ENCODE data around the gene DHX30.
"Not testable (repeated sequence)": the region's sequence is repeated elsewhere in the genome, so short reads cannot be mapped to it uniquely, and the experiment has no call there.

The DHX30 gene, protein sequence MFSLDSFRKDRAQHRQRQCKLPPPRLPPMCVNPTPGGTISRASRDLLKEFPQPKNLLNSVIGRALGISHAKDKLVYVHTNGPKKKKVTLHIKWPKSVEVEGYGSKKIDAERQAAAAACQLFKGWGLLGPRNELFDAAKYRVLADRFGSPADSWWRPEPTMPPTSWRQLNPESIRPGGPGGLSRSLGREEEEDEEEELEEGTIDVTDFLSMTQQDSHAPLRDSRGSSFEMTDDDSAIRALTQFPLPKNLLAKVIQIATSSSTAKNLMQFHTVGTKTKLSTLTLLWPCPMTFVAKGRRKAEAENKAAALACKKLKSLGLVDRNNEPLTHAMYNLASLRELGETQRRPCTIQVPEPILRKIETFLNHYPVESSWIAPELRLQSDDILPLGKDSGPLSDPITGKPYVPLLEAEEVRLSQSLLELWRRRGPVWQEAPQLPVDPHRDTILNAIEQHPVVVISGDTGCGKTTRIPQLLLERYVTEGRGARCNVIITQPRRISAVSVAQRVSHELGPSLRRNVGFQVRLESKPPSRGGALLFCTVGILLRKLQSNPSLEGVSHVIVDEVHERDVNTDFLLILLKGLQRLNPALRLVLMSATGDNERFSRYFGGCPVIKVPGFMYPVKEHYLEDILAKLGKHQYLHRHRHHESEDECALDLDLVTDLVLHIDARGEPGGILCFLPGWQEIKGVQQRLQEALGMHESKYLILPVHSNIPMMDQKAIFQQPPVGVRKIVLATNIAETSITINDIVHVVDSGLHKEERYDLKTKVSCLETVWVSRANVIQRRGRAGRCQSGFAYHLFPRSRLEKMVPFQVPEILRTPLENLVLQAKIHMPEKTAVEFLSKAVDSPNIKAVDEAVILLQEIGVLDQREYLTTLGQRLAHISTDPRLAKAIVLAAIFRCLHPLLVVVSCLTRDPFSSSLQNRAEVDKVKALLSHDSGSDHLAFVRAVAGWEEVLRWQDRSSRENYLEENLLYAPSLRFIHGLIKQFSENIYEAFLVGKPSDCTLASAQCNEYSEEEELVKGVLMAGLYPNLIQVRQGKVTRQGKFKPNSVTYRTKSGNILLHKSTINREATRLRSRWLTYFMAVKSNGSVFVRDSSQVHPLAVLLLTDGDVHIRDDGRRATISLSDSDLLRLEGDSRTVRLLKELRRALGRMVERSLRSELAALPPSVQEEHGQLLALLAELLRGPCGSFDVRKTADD

DNA sequence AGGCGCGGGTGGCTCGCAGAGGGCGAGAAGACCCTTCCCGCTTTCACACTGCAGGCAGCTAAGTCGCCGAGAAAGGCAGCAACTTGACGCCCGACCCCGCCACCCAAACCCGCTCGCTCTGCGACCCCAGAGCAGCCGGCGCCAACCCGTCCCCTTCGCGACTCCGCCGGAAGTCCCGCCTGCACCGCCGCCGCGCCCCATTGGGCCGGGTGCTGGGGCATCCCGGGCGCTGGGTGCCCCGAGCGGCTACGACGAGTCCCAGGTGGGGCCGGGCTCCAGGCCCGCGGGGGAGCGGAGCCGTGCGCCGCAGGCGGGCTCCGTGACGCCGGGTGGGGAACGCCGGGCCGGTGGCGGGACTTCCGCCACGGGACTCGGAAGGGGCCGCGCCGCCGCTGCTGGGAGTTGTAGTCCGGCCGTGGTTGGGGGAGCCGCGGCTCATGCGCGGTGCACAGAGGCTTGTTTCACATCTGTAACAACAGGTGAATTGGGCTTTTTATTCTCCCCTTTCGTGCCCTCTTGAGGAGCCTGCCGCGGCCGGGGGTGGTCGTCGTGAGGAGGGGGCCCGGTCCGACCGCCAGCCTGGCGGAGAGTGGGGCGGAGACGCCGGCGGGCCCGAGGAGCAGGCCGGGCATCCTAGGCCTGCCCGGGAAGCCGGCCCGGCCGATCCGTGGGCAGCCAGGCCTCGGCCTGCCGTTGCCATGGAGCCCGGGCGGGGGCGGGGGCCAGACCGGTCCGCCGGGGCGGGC is at the start of gene DHX30:
Gene DHX30, plus strand, starts transcription at position 405 of the 746 bp plus-strand sequence. CDS start 7,546 bp downstream, outside the sequence.
- Mint-ChIP-seq H3K4me3 (peak within 1 kb of the TSS; percentile 92), H3K4me1 (peaks cover 10% of the 10 kb centered on the region), H3K27ac (ENCODE audit: low read depth) (peak within 1 kb of the TSS; percentile 93), H3K9me3 (no peaks in the 10 kb centered on the region), H3K27me3 (no peaks in the 10 kb centered on the region), H3K36me3 (ENCODE audit: insufficient read depth) (peaks cover 11% of the 10 kb centered on the region)
- DNase-seq (ENCODE audit: low spot score in 2 of 2): peak; percentile 65 to 67
- peak; percentile 93 for ATAC-seq (replicated peaks; ENCODE audit: extremely low read depth, poor library complexity, severe bottlenecking)

DNA sequence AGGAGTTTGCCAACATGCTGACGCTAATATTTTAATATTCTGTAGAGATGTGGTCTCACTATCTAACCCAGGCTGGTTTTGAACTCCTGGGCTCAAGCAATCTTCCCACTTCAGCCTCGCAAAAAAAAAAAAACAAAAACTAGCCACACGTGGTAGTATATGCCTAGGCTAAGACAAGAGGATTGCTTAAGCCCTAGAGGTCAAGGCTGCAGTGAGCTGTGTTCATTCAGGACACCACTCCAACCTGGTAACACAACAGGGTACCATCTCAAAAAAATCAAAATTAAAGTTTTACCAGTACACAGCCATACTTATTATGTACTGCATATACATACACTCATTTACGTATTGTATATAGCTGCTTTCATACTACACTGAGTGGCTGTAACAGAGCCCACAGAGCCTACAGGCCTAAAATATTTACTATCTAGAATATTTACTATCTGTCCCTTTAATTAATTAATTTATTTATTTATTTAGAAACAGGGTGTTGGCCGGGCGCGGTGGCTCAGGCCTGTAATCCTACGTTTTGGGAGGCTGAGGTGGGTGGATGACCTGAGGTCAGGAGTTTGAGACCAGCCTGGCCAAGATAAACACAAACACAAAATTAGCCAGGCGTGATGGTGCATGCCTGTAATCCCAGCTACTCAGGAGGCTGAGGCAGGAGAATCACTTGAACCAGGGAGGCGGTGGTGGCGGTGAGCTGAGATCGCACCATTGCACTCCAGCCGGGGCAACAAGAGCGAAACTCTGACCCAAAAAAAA is 44.5 kb upstream of the DHX30 start:
- no peak for DNase-seq (ENCODE audit: low spot score in 2 of 2)
- Mint-ChIP-seq H3K27me3 (no peaks in the 10 kb centered on the region), H3K4me3 (no peak overlapping the region), H3K36me3 (ENCODE audit: insufficient read depth) (peaks cover 26% of the 10 kb centered on the region), H3K4me1 (peaks cover 10% of the 10 kb centered on the region), H3K27ac (ENCODE audit: low read depth) (no peak overlapping the region), H3K9me3 (no peaks in the 10 kb centered on the region)
- ATAC-seq (replicated peaks; ENCODE audit: extremely low read depth, poor library complexity, severe bottlenecking): no peak

DNA sequence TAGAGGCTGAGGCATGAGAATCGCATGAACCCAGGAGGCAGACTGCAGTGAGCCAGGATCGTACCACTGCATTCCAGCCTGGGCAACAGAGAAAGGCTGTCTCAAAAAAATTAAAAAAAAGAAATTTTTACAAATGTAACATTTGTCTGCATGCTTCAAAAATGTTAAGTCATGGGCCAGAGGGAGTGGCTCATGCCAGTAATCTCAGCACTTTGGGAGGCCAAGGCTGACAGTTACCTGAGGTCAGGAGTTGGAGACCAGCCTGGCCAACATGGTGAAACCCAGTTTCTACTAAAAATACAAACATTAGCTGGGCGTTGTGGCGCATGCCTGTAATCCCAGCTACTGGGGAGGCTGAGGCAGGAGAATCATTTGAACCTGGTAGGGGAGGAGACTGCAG is 42.7 kb upstream of the DHX30 start:
- not testable (repeated sequence) for DNase-seq (ENCODE audit: low spot score in 2 of 2); ATAC-seq (replicated peaks; ENCODE audit: extremely low read depth, poor library complexity, severe bottlenecking); H3K4me3 Mint-ChIP-seq; H3K27me3 Mint-ChIP-seq; H3K9me3 Mint-ChIP-seq
- peak overlapping the region; percentile 25 for H3K27ac Mint-ChIP-seq (ENCODE audit: low read depth)
- peaks cover 30% of the 10 kb centered on the region for H3K36me3 Mint-ChIP-seq (ENCODE audit: insufficient read depth)
- peaks cover 18% of the 10 kb centered on the region for H3K4me1 Mint-ChIP-seq

DNA sequence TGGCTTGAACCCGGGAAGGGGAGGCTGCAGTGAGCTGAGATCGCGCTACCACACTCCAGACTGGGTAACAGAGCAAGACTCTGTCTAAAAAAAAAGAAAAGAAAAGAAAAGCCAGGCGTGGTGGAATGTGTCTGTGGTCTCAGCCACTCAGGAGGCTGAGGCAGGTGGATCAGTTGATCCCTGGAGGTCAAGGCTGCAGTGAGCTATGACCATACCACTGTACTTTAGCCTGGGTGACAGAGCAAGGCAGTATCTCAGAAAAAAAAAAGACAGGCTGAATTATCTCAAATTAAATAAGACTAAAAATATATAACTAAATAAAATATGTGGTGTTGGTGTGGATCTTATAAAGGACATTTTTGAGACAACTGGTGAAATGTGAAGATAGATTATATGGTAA is 41.9 kb upstream of the DHX30 start:
- Mint-ChIP-seq H3K4me1 (peaks cover 18% of the 10 kb centered on the region), H3K4me3 (no peak overlapping the region), H3K27ac (ENCODE audit: low read depth) (peak overlapping the region; percentile 25), H3K36me3 (ENCODE audit: insufficient read depth) (peaks cover 30% of the 10 kb centered on the region), H3K27me3 (no peaks in the 10 kb centered on the region), H3K9me3 (no peaks in the 10 kb centered on the region)
- ATAC-seq (replicated peaks; ENCODE audit: extremely low read depth, poor library complexity, severe bottlenecking) (no peak), DNase-seq (ENCODE audit: low spot score in 2 of 2) (no peak)

DNA sequence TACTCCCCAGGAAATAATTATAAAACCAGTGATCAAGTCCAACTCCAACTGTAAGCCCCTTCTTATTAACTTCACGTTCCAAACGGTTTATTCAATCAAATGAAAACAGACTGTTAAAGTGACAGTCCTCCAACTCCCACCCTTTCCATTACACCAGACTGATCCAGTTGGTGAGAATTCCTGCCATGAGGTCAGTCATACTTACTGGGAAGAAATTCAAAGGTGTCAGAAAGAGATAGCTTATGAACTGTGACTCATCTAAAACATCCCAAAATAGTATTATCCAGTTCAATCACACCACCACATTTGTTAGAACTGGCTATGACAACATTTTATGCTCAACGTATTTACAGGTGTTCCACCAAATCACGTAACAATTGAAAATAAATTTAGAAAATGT is 40.7 kb upstream of the DHX30 start:
- no peak overlapping the region for H3K27ac Mint-ChIP-seq (ENCODE audit: low read depth)
- no peak for DNase-seq (ENCODE audit: low spot score in 2 of 2)

DNA sequence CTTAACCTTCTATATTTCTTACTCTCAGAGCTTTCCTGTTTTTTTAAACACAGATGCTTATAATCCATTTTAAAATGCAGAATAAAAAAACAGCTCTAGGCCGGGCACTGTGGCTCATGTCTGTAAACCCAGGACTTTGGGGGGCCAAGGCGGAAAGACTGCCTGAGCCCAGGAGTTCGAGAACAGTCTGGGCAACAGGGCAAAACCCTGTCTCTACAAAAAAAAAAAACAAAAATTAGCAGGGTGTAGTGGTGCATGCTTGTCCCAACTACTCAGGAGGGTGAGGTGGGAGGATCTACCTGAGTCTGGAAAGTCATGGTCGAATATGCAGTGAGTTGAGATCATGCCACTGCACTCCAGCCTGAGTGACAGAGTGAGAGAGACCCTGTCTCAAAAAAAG is 36.8 kb upstream of the DHX30 start:
- Mint-ChIP-seq H3K27ac (ENCODE audit: low read depth) (no peak overlapping the region), H3K4me3 (no peak overlapping the region), H3K4me1 (peaks cover 27% of the 10 kb centered on the region), H3K9me3 (no peaks in the 10 kb centered on the region), H3K27me3 (no peaks in the 10 kb centered on the region), H3K36me3 (ENCODE audit: insufficient read depth) (peaks cover 31% of the 10 kb centered on the region)
- ATAC-seq (replicated peaks; ENCODE audit: extremely low read depth, poor library complexity, severe bottlenecking) (no peak), DNase-seq (ENCODE audit: low spot score in 2 of 2) (no peak)

More for the DNA sequence above, 40.7 kb upstream of the DHX30 start:
- H3K36me3 Mint-ChIP-seq (ENCODE audit: insufficient read depth): peaks cover 29% of the 10 kb centered on the region
- no peaks in the 10 kb centered on the region for H3K27me3 Mint-ChIP-seq
- H3K9me3 Mint-ChIP-seq: no peaks in the 10 kb centered on the region
- no peak for ATAC-seq (replicated peaks; ENCODE audit: extremely low read depth, poor library complexity, severe bottlenecking)
- peaks cover 18% of the 10 kb centered on the region for H3K4me1 Mint-ChIP-seq
- no peak overlapping the region for H3K4me3 Mint-ChIP-seq

DNA sequence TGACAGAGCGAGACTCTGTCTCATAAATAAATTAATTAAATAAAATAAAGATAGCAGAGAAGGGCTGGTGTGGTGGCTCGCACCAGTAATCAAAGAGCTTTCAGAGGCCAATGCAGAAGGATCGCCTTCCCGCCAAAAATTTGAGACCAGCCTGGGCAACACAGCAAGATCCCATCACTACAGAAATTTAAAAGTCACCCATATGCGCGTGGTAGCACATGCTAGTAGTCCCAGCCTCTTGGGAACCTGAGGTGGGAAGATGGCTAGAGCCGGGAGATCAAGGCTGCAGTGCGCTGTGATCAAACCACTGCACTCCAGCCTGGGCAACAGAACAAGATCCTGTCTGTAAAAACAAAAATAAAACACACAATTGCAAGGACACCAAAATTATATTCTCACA is 30.9 kb upstream of the DHX30 start:
- Mint-ChIP-seq H3K4me3 (no peak overlapping the region), H3K36me3 (ENCODE audit: insufficient read depth) (peaks cover 35% of the 10 kb centered on the region)

DNA sequence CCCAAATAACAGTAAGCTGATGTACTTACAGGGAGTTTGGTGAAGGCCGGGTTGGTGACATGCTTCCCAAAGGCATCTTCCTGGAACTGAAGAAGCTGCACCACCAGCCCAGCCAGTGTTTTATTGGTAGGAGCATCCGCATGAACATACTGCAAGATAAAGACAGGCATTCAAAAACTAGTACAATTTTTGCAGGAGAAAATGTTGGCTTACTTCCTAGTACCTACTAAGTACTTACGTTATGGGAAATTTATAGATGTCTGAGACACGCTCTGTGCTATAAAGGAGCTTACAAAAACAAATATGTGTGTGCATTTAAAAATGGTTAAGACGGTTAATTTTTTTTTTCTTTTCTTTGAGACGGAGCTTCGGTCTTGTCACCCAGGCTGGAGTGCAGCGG is 30.1 kb upstream of the DHX30 start:
- no peak overlapping the region for H3K27ac Mint-ChIP-seq (ENCODE audit: low read depth)
- ATAC-seq (replicated peaks; ENCODE audit: extremely low read depth, poor library complexity, severe bottlenecking) (no peak), DNase-seq (ENCODE audit: low spot score in 2 of 2) (no peak)
- peaks cover 37% of the 10 kb centered on the region for H3K36me3 Mint-ChIP-seq (ENCODE audit: insufficient read depth)
- no peaks in the 10 kb centered on the region for H3K9me3 Mint-ChIP-seq
- H3K4me3 Mint-ChIP-seq: no peak overlapping the region
- H3K4me1 Mint-ChIP-seq: peaks cover 23% of the 10 kb centered on the region
- H3K27me3 Mint-ChIP-seq: no peaks in the 10 kb centered on the region

More for the DNA sequence above, 30.9 kb upstream of the DHX30 start:
- Mint-ChIP-seq H3K27ac (ENCODE audit: low read depth) (no peak overlapping the region), H3K27me3 (no peaks in the 10 kb centered on the region), H3K9me3 (no peaks in the 10 kb centered on the region), H3K4me1 (peaks cover 23% of the 10 kb centered on the region)
- no peak for ATAC-seq (replicated peaks; ENCODE audit: extremely low read depth, poor library complexity, severe bottlenecking)
- DNase-seq (ENCODE audit: low spot score in 2 of 2): no peak

DNA sequence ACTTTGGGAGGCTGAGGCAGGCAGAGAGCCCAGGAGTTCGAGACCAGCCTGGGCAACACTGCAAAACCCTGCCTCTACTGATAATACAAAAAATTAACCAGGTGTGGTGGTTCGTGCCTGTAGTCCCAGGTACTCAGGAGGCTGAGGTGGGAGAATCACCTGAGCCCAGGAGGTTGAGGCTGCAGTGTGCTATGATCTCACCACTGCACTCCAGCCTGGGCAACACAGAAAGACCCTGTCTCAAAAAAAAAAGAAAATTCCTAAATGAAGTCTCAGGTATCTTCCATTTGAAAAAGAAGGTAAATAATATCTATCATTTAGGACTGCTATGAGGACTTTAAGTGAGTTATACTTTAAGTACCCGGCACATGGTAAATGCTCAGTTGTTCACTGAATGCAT is 24.2 kb upstream of the DHX30 start:
- ATAC-seq (replicated peaks; ENCODE audit: extremely low read depth, poor library complexity, severe bottlenecking) (no peak), DNase-seq (ENCODE audit: low spot score in 2 of 2) (no peak)
- Mint-ChIP-seq H3K36me3 (ENCODE audit: insufficient read depth) (peaks cover 21% of the 10 kb centered on the region), H3K4me1 (peaks cover 33% of the 10 kb centered on the region), H3K9me3 (no peaks in the 10 kb centered on the region), H3K27me3 (no peaks in the 10 kb centered on the region), H3K27ac (ENCODE audit: low read depth) (no peak overlapping the region), H3K4me3 (no peak overlapping the region)

DNA sequence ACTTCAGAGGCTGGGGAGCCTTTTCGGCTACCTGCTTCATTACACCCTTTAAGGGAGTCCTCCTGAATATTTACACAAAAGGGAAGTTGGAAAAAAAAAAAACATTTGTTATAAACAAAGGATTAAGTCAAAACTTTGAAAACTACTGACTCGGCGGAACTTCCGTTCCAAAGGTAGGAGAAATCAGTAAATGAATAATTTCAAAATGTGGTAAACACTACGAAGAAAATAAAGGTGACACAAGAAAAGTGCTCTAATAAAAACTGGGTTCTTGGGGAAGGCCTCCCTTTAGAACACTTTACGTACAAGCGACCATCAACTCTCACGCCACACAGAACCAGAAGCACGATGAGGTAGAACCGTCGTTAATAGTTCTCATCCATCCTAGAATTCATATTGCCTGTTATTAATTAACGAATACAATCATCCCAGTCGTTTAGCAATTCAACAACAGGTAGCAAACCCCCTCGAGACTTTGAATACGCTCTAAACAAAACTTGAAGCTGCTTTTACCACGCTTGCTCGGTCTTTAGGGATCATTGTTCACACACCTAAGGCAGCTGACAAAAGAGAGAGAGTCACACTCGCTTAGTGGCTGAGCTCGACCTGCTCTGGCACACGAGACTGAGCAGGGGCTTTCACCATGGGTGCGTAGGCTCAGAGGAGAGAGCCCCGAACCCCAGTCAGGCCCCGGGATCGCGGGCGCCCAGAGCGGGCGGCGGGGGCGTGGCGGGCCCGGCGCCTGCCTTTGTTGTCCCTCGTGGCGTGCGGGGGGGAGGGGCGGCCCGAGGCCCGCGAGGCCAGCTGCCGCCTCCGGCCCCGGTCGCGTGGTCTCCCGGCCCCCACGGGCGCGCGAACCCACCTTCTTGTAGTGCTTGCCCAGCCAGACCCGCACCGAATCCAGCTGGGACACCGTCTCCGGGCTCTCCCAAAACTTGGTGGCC is 21.9 kb upstream of the DHX30 start:
- ATAC-seq (replicated peaks; ENCODE audit: extremely low read depth, poor library complexity, severe bottlenecking) (peak; percentile 77), DNase-seq (ENCODE audit: low spot score in 2 of 2) (peak; percentile 44 to 48)
- Mint-ChIP-seq H3K27ac (ENCODE audit: low read depth) (peak overlapping the region; percentile 96), H3K9me3 (no peaks in the 10 kb centered on the region), H3K27me3 (no peaks in the 10 kb centered on the region), H3K36me3 (ENCODE audit: insufficient read depth) (peaks cover 18% of the 10 kb centered on the region), H3K4me1 (peaks cover 26% of the 10 kb centered on the region), H3K4me3 (peak overlapping the region; percentile 93)
